Measurements from ENCODE around the gene RFPL1. TPM values are rescaled to one million over a fixed set of nuclear protein-coding genes. Genes with fewer than 3 reads are reported as not detected.
A peak's percentile ranks its signal among the peaks of the same experiment; 100 is the strongest.
"Not testable (repeated sequence)": the region's sequence is repeated elsewhere in the genome, so short reads cannot be mapped to it uniquely, and the experiment has no call there.

The RFPL1 gene
- total RNA-seq, 1 donor from 2014 or later, result not detected

DNA sequence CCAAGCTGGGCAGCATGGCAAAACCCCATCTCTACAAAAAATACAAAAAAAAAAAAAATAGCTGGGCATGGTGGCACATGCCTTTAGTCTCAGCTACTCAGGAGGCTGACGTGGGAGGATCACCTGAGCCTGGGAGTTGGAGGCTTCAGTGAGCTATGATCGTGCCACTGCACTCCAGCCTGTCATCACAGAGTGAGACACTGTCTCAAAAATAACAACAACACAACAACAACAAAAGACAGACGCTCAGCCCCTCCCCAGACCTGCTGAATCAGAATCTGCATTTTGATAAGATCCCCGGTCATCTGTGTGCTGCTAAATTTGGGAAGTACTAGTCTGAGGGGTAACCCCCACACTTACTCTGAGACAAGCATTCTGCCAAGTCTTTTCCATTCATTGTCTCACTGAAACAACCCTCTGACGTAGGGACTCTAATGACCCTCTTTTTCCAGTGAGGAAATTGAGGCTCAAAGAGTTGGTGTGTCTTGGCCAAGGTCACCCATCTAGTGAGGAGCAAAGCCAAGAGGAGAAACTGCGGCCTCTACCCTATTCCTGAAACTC, 49.1 kb downstream of the RFPL1 start:
- H3K36me3 Mint-ChIP-seq (ENCODE audit: low read depth), result no peaks in the 10 kb centered on the region
- ATAC-seq (ENCODE audit: low read depth) (no peak), DNase-seq (no peak)
- TF ChIP-seq, protein P1, sequence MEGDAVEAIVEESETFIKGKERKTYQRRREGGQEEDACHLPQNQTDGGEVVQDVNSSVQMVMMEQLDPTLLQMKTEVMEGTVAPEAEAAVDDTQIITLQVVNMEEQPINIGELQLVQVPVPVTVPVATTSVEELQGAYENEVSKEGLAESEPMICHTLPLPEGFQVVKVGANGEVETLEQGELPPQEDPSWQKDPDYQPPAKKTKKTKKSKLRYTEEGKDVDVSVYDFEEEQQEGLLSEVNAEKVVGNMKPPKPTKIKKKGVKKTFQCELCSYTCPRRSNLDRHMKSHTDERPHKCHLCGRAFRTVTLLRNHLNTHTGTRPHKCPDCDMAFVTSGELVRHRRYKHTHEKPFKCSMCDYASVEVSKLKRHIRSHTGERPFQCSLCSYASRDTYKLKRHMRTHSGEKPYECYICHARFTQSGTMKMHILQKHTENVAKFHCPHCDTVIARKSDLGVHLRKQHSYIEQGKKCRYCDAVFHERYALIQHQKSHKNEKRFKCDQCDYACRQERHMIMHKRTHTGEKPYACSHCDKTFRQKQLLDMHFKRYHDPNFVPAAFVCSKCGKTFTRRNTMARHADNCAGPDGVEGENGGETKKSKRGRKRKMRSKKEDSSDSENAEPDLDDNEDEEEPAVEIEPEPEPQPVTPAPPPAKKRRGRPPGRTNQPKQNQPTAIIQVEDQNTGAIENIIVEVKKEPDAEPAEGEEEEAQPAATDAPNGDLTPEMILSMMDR (IDR thresholded peaks at IDR 0.05), result no peak
- intact Hi-C loops (cut with micrococcal nuclease), result no loop called here
- CTCF ChIA-PET, result interaction anchor here (0.9 kb wide), 1 partner anchor 17 kb away, joined by 3 read pairs; no protein-coding TSS in a partner anchor
- H3K27me3 Mint-ChIP-seq, result peaks cover 11% of the 10 kb centered on the region
- H3K4me1 Mint-ChIP-seq, result peaks cover 25% of the 10 kb centered on the region
- no peaks in the 10 kb centered on the region for H3K9me3 Mint-ChIP-seq
- no peak overlapping the region for H3K27ac Mint-ChIP-seq
- no peak overlapping the region for H3K4me3 Mint-ChIP-seq
- POLR2A ChIA-PET, result no interaction called here

DNA sequence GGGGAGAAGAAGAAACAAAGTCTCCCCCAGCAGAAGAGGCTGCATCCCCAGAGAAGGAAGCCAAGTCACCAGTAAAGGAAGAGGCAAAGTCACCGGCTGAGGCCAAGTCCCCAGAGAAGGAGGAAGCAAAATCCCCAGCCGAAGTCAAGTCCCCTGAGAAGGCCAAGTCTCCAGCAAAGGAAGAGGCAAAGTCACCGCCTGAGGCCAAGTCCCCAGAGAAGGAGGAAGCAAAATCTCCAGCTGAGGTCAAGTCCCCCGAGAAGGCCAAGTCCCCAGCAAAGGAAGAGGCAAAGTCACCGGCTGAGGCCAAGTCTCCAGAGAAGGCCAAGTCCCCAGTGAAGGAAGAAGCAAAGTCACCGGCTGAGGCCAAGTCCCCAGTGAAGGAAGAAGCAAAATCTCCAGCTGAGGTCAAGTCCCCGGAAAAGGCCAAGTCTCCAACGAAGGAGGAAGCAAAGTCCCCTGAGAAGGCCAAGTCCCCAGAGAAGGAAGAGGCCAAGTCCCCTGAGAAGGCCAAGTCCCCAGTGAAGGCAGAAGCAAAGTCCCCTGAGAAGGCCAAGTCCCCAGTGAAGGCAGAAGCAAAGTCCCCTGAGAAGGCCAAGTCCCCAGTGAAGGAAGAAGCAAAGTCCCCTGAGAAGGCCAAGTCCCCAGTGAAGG, 50.9 kb downstream of the RFPL1 start:
- H3K4me3 Mint-ChIP-seq, result peak overlapping the region; percentile 15

DNA sequence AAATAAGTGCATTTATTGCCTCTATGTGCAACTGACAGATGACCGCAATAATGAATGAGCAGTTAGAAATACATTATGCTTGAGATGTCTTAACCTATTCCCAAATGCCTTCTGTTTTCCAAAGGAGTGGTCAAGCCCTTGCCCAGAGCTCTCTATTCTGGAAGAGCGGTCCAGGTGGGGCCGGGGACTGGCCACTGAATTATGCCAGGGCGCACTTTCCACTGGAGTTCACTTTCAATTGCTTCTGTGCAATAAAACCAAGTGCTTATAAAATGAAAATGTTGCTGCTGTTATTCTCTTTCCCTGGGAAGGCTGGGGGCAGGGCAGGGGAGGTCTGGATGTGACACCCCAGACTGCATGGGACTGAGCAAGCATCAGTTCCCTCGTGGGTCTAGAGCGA, 52.6 kb downstream of the RFPL1 start:
- H3K4me1 Mint-ChIP-seq, result peaks cover 25% of the 10 kb centered on the region
- H3K36me3 Mint-ChIP-seq (ENCODE audit: low read depth), result peaks cover 3% of the 10 kb centered on the region
- CTCF ChIA-PET, result no interaction called here
- H3K27me3 Mint-ChIP-seq, result peaks cover 7% of the 10 kb centered on the region
- no peak for ATAC-seq (ENCODE audit: low read depth)
- H3K9me3 Mint-ChIP-seq, result peaks cover 5% of the 10 kb centered on the region
- intact Hi-C loops (cut with micrococcal nuclease), result no loop called here
- DNase-seq, result no peak
- H3K4me3 Mint-ChIP-seq, result no peak overlapping the region
- POLR2A ChIA-PET, result no interaction called here
- TF ChIP-seq, protein P1 (IDR thresholded peaks at IDR 0.05), result no peak
- H3K27ac Mint-ChIP-seq, result no peak overlapping the region

More for the DNA sequence above, 50.9 kb downstream of the RFPL1 start:
- peak; percentile 71 for ATAC-seq (ENCODE audit: low read depth)
- H3K27me3 Mint-ChIP-seq; H3K36me3 Mint-ChIP-seq (ENCODE audit: low read depth); DNase-seq; CTCF ChIA-PET; H3K9me3 Mint-ChIP-seq: not testable (repeated sequence)
- Mint-ChIP-seq H3K27ac (peak overlapping the region; percentile 46), H3K4me1 (peaks cover 25% of the 10 kb centered on the region)
- POLR2A ChIA-PET, result interaction anchor here (0.6 to 0.8 kb wide), 2 partner anchors 32 to 88 kb away, joined by 3 to 5 read pairs; no protein-coding TSS in a partner anchor
- intact Hi-C loops (cut with micrococcal nuclease), result loop anchor here (2.0 kb wide), 1 partner anchor 14 kb away; no protein-coding TSS in a partner anchor

Other genes with a start within 250 kb of the RFPL1 start
- gene EMID1, start 232.7 kb upstream of the RFPL1 start, total RNA-seq, result not detected in 2 replicates
- gene RHBDD3, start 170.6 kb upstream of the RFPL1 start, total RNA-seq, result 17.7 and 17.9 TPM in 2 replicates
- 347 and 382 TPM in 2 replicates for gene EWSR1, start 170.3 kb upstream of the RFPL1 start, total RNA-seq
- not detected in 2 replicates for gene GAS2L1, start 131.9 kb upstream of the RFPL1 start, total RNA-seq
- 0.98 and 1.0 TPM in 2 replicates for gene RASL10A, start 122.9 kb upstream of the RFPL1 start, total RNA-seq
- 120 and 132 TPM in 2 replicates for gene AP1B1, start 50.0 kb upstream of the RFPL1 start, total RNA-seq
- gene NEFH, start 41.6 kb downstream of the RFPL1 start, total RNA-seq, result 0.15 and 0.20 TPM in 2 replicates
- gene THOC5, start 115.2 kb downstream of the RFPL1 start, total RNA-seq, result 44.1 and 51.3 TPM in 2 replicates
- 27.2 and 29.5 TPM in 2 replicates for gene NIPSNAP1, start 142.5 kb downstream of the RFPL1 start, total RNA-seq
- gene NF2, start 165.1 kb downstream of the RFPL1 start, total RNA-seq, result 30.3 and 32.3 TPM in 2 replicates